ENCODE measurements around the gene KDM4F. TPM values are rescaled to one million over a fixed set of nuclear protein-coding genes. Genes with fewer than 3 reads are reported as not detected.

The KDM4F gene
- total and polyA plus RNA-seq, 4 donors: not detected

- Histone ChIP-seq H3K4me1 (ENCODE audit: control insufficient read depth in 4 of 4, insufficient read depth in 4 of 4, low read length in 3 of 4) (no peaks in the 10 kb centered on the region), H3K9me3 (ENCODE audit: control insufficient read depth in 4 of 4, low read length in 3 of 4) (no peaks in the 10 kb centered on the region), H3K36me3 (ENCODE audit: control insufficient read depth in 4 of 4, insufficient read depth in 3 of 4, low read depth in 1 of 4, low read length in 3 of 4) (no peaks in the 10 kb centered on the region), H3K27ac (ENCODE audit: low read depth in 1 of 2, low read length in 2 of 2) (no peak overlapping the region), H3K9ac (ENCODE audit: low read depth in 1 of 2, low read length in 2 of 2) (no peak overlapping the region), H3K4me3 (ENCODE audit: low read depth in 1 of 3, low read length in 3 of 3) (no peak overlapping the region), H3K27me3 (ENCODE audit: control insufficient read depth in 4 of 4, insufficient read depth in 4 of 4, low read length in 3 of 4) (no peaks in the 10 kb centered on the region)
- no peak for TF ChIP-seq MAX (IDR thresholded peaks at IDR 0.05)
- TF ChIP-seq NR2F2 (IDR thresholded peaks at IDR 0.05): no peak
- no peak for TF ChIP-seq HNF4A (conservative IDR thresholded peaks at IDR 0.05)
- TF ChIP-seq JUND (IDR thresholded peaks at IDR 0.05): no peak
- TF ChIP-seq RXRA (IDR thresholded peaks at IDR 0.05): no peak
- no peak for TF ChIP-seq TAF1 (conservative IDR thresholded peaks at IDR 0.05)
- no peak for TF ChIP-seq HNF4G (IDR thresholded peaks at IDR 0.05)
- no peak for TF ChIP-seq ZBTB33 (IDR thresholded peaks at IDR 0.05)
- WGBS: 45% methylated on average over 2 of the region's 2 CpGs
- no peak for DNase-seq (ENCODE audit: low spot score)
These were observed 6.2 kb downstream of the KDM4F start for GRCh38 chr11:95055283-95055897.

DNA sequence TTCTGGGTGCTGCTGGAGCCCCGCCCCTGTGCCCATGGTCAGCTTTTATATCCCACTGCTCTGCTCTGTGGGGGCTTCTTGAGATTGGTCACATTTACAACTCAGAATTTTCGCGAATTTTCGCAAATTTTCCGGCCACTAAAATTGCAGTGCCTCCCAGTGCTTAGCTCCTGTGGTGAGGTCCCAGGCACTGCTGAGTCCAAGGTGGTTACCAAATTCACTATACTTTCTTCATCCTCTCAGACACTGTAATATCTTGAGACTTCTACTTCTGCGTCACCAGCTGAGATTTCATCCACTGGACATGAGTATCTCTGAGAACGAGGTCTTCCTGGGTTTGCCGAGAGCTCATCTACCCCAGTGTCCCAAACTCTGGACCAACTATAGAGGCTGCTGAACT, 8.7 kb downstream of the KDM4F start:
- Histone ChIP-seq H3K27me3 (ENCODE audit: control insufficient read depth in 4 of 4, insufficient read depth in 4 of 4, low read length in 3 of 4) (no peaks in the 10 kb centered on the region), H3K36me3 (ENCODE audit: control insufficient read depth in 4 of 4, insufficient read depth in 3 of 4, low read depth in 1 of 4, low read length in 3 of 4) (no peaks in the 10 kb centered on the region), H3K9me3 (ENCODE audit: control insufficient read depth in 4 of 4, low read length in 3 of 4) (no peaks in the 10 kb centered on the region), H3K4me1 (ENCODE audit: control insufficient read depth in 4 of 4, insufficient read depth in 4 of 4, low read length in 3 of 4) (no peaks in the 10 kb centered on the region), H3K4me3 (ENCODE audit: low read depth in 1 of 3, low read length in 3 of 3) (no peak overlapping the region), H3K27ac (ENCODE audit: low read depth in 1 of 2, low read length in 2 of 2) (no peak overlapping the region), H3K9ac (ENCODE audit: low read depth in 1 of 2, low read length in 2 of 2) (no peak overlapping the region)
- no peak for DNase-seq (ENCODE audit: low spot score)
- WGBS: 94% methylated on average over 8 of the region's 8 CpGs
- no peak for TF ChIP-seq YY1 (IDR thresholded peaks at IDR 0.05)
- TF ChIP-seq SP1 (IDR thresholded peaks at IDR 0.05): no peak
- no peak for TF ChIP-seq HNF4A (conservative IDR thresholded peaks at IDR 0.05)
- no peak for TF ChIP-seq FOXA1 (IDR thresholded peaks at IDR 0.05)
- no peak for TF ChIP-seq MAX (IDR thresholded peaks at IDR 0.05)
- no peak for TF ChIP-seq CTCF (IDR thresholded peaks at IDR 0.05; ENCODE audit: low read depth, low read length, missing input control)
- TF ChIP-seq REST (IDR thresholded peaks at IDR 0.05): no peak
